ENCODE measurements around the gene NDUFB8. TPM values are rescaled to one million over a fixed set of nuclear protein-coding genes. Genes with fewer than 3 reads are reported as not detected.

NDUFB8 gene
- total and polyA plus RNA-seq, 10 of the 15 experiments (the other 5 are each of a cell fraction or from before 2014, with no cell fraction given), result 180 to 572 (median 382) TPM

DNA sequence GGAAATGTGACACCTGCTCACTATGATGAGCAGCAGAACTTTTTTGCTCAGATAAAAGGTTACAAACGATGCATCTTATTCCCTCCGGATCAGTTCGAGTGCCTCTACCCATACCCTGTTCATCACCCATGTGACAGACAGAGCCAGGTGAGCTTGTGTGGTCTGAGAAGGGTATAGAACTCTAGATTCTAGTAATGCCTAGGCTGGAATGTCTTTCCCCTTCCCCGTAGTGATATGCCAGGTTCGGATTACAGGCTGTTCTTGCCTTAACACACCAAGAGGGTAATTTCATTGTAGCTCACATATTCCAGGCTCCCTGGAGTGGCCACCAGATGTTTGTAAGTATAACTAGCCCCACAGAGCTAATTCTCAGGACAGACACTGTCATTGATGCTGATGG is 15.3 kb upstream of the NDUFB8 start:
- no peak overlapping the region for H2AFZ ChIP-seq (ENCODE audit: control insufficient read depth, low read depth, low read length)
- H3K9ac ChIP-seq (ENCODE audit: control insufficient read depth, insufficient read depth, low read length), result no peak overlapping the region
- no peaks in the 10 kb centered on the region for H3K27me3 ChIP-seq (replicated peaks in 1 of 2; ENCODE audit: control insufficient read depth in 2 of 2, insufficient read depth in 2 of 2, low read length in 1 of 2)
- FAIRE-seq, result no peak
- no peak for DNase-seq (ENCODE audit: low read depth, low spot score)
- H3K27ac ChIP-seq (ENCODE audit: control insufficient read depth, insufficient read depth), result no peak overlapping the region
- CTCF ChIA-PET, result interaction anchor here (0.9 to 1.5 kb wide), 5 partner anchors 8 to 327 kb away, joined by 3 to 4 read pairs (median 4); no protein-coding TSS in a partner anchor
- TF ChIP-seq GABPA (IDR thresholded peaks at IDR 0.05; ENCODE audit: low read depth) (no peak), CHD4 (IDR thresholded peaks at IDR 0.05) (no peak), ZNF622 (IDR thresholded peaks at IDR 0.05) (no peak), WRNIP1 (IDR thresholded peaks at IDR 0.05; ENCODE audit: borderline replicate concordance, low read depth, low read length) (no peak), SUPT20H (IDR thresholded peaks at IDR 0.05; ENCODE audit: borderline replicate concordance, control insufficient read depth, low read depth, low read length) (no peak), MYB (IDR thresholded peaks at IDR 0.05; ENCODE audit: borderline replicate concordance, low read depth, low read length) (no peak), KLF5 (IDR thresholded peaks at IDR 0.05; ENCODE audit: partially characterized antibody) (no peak), BHLHE40 (IDR thresholded peaks at IDR 0.05; ENCODE audit: borderline replicate concordance in 1 of 2, low read depth in 2 of 2, low read length in 1 of 2) (no peak), NFYA (IDR thresholded peaks at IDR 0.05; ENCODE audit: borderline replicate concordance, low read depth, low read length) (no peak), FOXK2 (IDR thresholded peaks at IDR 0.05) (no peak), ZNF207 (IDR thresholded peaks at IDR 0.05; ENCODE audit: borderline replicate concordance) (no peak), FOS (IDR thresholded peaks at IDR 0.05; ENCODE audit: borderline replicate concordance, extremely low read depth, insufficient read length) (no peak), POU2F2 (IDR thresholded peaks at IDR 0.05; ENCODE audit: borderline replicate concordance, low read depth, low read length) (no peak)
- TF ChIP-seq, protein P1, sequence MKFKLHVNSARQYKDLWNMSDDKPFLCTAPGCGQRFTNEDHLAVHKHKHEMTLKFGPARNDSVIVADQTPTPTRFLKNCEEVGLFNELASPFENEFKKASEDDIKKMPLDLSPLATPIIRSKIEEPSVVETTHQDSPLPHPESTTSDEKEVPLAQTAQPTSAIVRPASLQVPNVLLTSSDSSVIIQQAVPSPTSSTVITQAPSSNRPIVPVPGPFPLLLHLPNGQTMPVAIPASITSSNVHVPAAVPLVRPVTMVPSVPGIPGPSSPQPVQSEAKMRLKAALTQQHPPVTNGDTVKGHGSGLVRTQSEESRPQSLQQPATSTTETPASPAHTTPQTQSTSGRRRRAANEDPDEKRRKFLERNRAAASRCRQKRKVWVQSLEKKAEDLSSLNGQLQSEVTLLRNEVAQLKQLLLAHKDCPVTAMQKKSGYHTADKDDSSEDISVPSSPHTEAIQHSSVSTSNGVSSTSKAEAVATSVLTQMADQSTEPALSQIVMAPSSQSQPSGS (IDR thresholded peaks at IDR 0.05; ENCODE audit: low read length), result no peak
- TF ChIP-seq, protein P2, sequence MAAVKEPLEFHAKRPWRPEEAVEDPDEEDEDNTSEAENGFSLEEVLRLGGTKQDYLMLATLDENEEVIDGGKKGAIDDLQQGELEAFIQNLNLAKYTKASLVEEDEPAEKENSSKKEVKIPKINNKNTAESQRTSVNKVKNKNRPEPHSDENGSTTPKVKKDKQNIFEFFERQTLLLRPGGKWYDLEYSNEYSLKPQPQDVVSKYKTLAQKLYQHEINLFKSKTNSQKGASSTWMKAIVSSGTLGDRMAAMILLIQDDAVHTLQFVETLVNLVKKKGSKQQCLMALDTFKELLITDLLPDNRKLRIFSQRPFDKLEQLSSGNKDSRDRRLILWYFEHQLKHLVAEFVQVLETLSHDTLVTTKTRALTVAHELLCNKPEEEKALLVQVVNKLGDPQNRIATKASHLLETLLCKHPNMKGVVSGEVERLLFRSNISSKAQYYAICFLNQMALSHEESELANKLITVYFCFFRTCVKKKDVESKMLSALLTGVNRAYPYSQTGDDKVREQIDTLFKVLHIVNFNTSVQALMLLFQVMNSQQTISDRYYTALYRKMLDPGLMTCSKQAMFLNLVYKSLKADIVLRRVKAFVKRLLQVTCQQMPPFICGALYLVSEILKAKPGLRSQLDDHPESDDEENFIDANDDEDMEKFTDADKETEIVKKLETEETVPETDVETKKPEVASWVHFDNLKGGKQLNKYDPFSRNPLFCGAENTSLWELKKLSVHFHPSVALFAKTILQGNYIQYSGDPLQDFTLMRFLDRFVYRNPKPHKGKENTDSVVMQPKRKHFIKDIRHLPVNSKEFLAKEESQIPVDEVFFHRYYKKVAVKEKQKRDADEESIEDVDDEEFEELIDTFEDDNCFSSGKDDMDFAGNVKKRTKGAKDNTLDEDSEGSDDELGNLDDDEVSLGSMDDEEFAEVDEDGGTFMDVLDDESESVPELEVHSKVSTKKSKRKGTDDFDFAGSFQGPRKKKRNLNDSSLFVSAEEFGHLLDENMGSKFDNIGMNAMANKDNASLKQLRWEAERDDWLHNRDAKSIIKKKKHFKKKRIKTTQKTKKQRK (IDR thresholded peaks at IDR 0.05; ENCODE audit: low read depth, low read length), result no peak
- TF ChIP-seq, protein P3, sequence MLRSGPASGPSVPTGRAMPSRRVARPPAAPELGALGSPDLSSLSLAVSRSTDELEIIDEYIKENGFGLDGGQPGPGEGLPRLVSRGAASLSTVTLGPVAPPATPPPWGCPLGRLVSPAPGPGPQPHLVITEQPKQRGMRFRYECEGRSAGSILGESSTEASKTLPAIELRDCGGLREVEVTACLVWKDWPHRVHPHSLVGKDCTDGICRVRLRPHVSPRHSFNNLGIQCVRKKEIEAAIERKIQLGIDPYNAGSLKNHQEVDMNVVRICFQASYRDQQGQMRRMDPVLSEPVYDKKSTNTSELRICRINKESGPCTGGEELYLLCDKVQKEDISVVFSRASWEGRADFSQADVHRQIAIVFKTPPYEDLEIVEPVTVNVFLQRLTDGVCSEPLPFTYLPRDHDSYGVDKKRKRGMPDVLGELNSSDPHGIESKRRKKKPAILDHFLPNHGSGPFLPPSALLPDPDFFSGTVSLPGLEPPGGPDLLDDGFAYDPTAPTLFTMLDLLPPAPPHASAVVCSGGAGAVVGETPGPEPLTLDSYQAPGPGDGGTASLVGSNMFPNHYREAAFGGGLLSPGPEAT (IDR thresholded peaks at IDR 0.05; ENCODE audit: low read depth), result no peak
- no peaks in the 10 kb centered on the region for H3K9me3 ChIP-seq (replicated peaks; ENCODE audit: control insufficient read depth, insufficient read depth, low read length)
- no peak overlapping the region for H3K4me2 ChIP-seq (ENCODE audit: control insufficient read depth, insufficient read depth)
- H3K4me1 ChIP-seq (ENCODE audit: control insufficient read depth, insufficient read depth, low read length), result no peaks in the 10 kb centered on the region
- SMC1A ChIA-PET (ENCODE audit: uncharacterized antibody, unreplicated experiment), result interaction anchor here (1.1 to 1.8 kb wide), 3 partner anchors 9 to 22 kb away, joined by 3 to 9 read pairs (median 3); no protein-coding TSS in a partner anchor
- in situ Hi-C loops (cut with MboI), result no loop called here
- WGBS (ENCODE audit: insufficient coverage, insufficient replicate concordance, low lambda C conversion rate, missing lambda C conversion rate), result 95% methylated on average over 5 of the region's 5 CpGs
- intact Hi-C loops (cut with micrococcal nuclease; ENCODE audit: unreplicated experiment), result no loop called here
- ATAC-seq, result no peak
- POLR2A ChIA-PET, result no interaction called here
- BruUV-seq (replicated peaks), result no TSS peak
- peaks cover 23 to 27% of the 10 kb centered on the region in 2 experiments for H3K36me3 ChIP-seq (ENCODE audit: control insufficient read depth in 2 of 2, insufficient read depth in 2 of 2, low read length in 1 of 2)
- RAD21 ChIA-PET (ENCODE audit: unreplicated experiment), result no interaction called here
- no peak overlapping the region for H3K4me3 ChIP-seq
- no peaks in the 10 kb centered on the region for H3K79me2 ChIP-seq (ENCODE audit: control insufficient read depth, insufficient read depth, low read length)
- no peaks in the 10 kb centered on the region for H4K20me1 ChIP-seq (ENCODE audit: control insufficient read depth, insufficient read depth)

Measured in GM12878 (cell line).